BLaER1 (cell line): ENCODE results near the gene ALS2.

ENCODE experiments used
- H3K27ac ChIP-seq: shearing (Covaris generic); formaldehyde crosslinking; 2 replicates; pipeline ENCODE4 v1.8.1; 2022
- H3K27me3 ChIP-seq: shearing (Covaris generic); formaldehyde crosslinking; 2 replicates; pipeline ENCODE4 v1.8.1; 2022
- H3K36me3 ChIP-seq: shearing (Covaris generic); formaldehyde crosslinking; 2 replicates; pipeline ENCODE4 v1.8.1; 2022
- H3K4me1 ChIP-seq: shearing (Covaris generic); formaldehyde crosslinking; 2 replicates; pipeline ENCODE4 v1.8.1; 2022
- H3K4me2 ChIP-seq: shearing (Covaris generic); formaldehyde crosslinking; 2 replicates; pipeline ENCODE4 v1.8.1; 2022
- H3K4me3 ChIP-seq: shearing (Covaris generic); formaldehyde crosslinking; 2 replicates; pipeline ENCODE4 v1.8.1; 2022
- H3K9ac ChIP-seq: shearing (Covaris generic); formaldehyde crosslinking; 2 replicates; pipeline ENCODE4 v1.8.1; 2022
- H3K9me3 ChIP-seq: shearing (Covaris generic); formaldehyde crosslinking; 2 replicates; pipeline ENCODE4 v1.8.1; 2022
- H4K20me1 ChIP-seq: shearing (Covaris generic); formaldehyde crosslinking; 2 replicates; pipeline ENCODE4 v1.8.1; 2022
- Cebpa-rat ChIP-seq: shearing (Covaris generic); IDR thresholded peaks from 2 replicates; pipeline ENCODE4 v1.8.1; 2022

Gene ALS2

GRCh38 chr2:201794294-201794693 is 13.6 kb upstream of the ALS2 start:
- no peak overlapping the region for H3K4me3 ChIP-seq
- no peak overlapping the region for H3K4me2 ChIP-seq
- H3K4me1 ChIP-seq = peaks cover 11% of the 10 kb centered on the region; the same call in 1 of the 2 replicates
- H4K20me1 ChIP-seq = no peaks in the 10 kb centered on the region
- no peaks in the 10 kb centered on the region for H3K9me3 ChIP-seq
- H3K27me3 ChIP-seq = no peaks in the 10 kb centered on the region
- no peaks in the 10 kb centered on the region for H3K36me3 ChIP-seq
- no peak for TF ChIP-seq Cebpa-rat
- no peak overlapping the region for H3K9ac ChIP-seq
- no peak overlapping the region for H3K27ac ChIP-seq

GRCh38 chr2:201793631-201794030 is 12.9 kb upstream of the ALS2 start:
- Histone ChIP-seq H3K36me3 (no peaks in the 10 kb centered on the region), H3K4me1 (peaks cover 11% of the 10 kb centered on the region; the same call in 1 of the 2 replicates), H3K27me3 (no peaks in the 10 kb centered on the region), H3K4me2 (no peak overlapping the region), H4K20me1 (no peaks in the 10 kb centered on the region), H3K9ac (no peak overlapping the region), H3K9me3 (no peaks in the 10 kb centered on the region), H3K27ac (no peak overlapping the region), H3K4me3 (no peak overlapping the region)
- TF ChIP-seq Cebpa-rat = no peak

GRCh38 chr2:201790989-201791388 is 10.3 kb upstream of the ALS2 start:
- Histone ChIP-seq H3K9ac (no peak overlapping the region), H3K27ac (no peak overlapping the region)
- TF ChIP-seq Cebpa-rat = no peak

GRCh38 chr2:201790291-201790690 is 9.6 kb upstream of the ALS2 start:
- Histone ChIP-seq H3K36me3 (no peaks in the 10 kb centered on the region), H4K20me1 (no peaks in the 10 kb centered on the region), H3K4me1 (peaks cover 5% of the 10 kb centered on the region; the same call in 1 of the 2 replicates), H3K4me3 (no peak overlapping the region), H3K27me3 (no peaks in the 10 kb centered on the region), H3K9ac (no peak overlapping the region), H3K4me2 (peak overlapping the region; percentile 32), H3K9me3 (no peaks in the 10 kb centered on the region), H3K27ac (no peak overlapping the region)
- no peak for TF ChIP-seq Cebpa-rat

More at GRCh38 chr2:201790989-201791388, 10.3 kb upstream of the ALS2 start:
- H3K27me3 ChIP-seq = no peaks in the 10 kb centered on the region
- H3K4me3 ChIP-seq = no peak overlapping the region
- H4K20me1 ChIP-seq = no peaks in the 10 kb centered on the region
- H3K36me3 ChIP-seq = no peaks in the 10 kb centered on the region
- no peaks in the 10 kb centered on the region for H3K9me3 ChIP-seq
- no peak overlapping the region for H3K4me2 ChIP-seq
- H3K4me1 ChIP-seq = peaks cover 5% of the 10 kb centered on the region; the same call in 1 of the 2 replicates

GRCh38 chr2:201789395-201789794 is 8.7 kb upstream of the ALS2 start:
- no peaks in the 10 kb centered on the region for H3K9me3 ChIP-seq
- H3K27me3 ChIP-seq = no peaks in the 10 kb centered on the region
- no peak overlapping the region for H3K4me3 ChIP-seq
- TF ChIP-seq Cebpa-rat = no peak
- no peak overlapping the region for H3K27ac ChIP-seq
- H3K36me3 ChIP-seq = no peaks in the 10 kb centered on the region
- no peak overlapping the region for H3K4me2 ChIP-seq
- H3K9ac ChIP-seq = no peak overlapping the region
- H4K20me1 ChIP-seq = no peaks in the 10 kb centered on the region
- peaks cover 5% of the 10 kb centered on the region; the same call in 1 of the 2 replicates for H3K4me1 ChIP-seq

GRCh38 chr2:201788371-201788770 is 7.6 kb upstream of the ALS2 start:
- no peak overlapping the region for H3K4me3 ChIP-seq
- no peaks in the 10 kb centered on the region for H4K20me1 ChIP-seq
- no peak overlapping the region for H3K27ac ChIP-seq
- no peak for TF ChIP-seq Cebpa-rat
- no peak overlapping the region for H3K9ac ChIP-seq
- H3K4me1 ChIP-seq = peaks cover 5% of the 10 kb centered on the region; the same call in 1 of the 2 replicates
- no peaks in the 10 kb centered on the region for H3K27me3 ChIP-seq
- no peak overlapping the region for H3K4me2 ChIP-seq
- H3K36me3 ChIP-seq = no peaks in the 10 kb centered on the region
- H3K9me3 ChIP-seq = no peaks in the 10 kb centered on the region

GRCh38 chr2:201786471-201786870 is 5.7 kb upstream of the ALS2 start:
- TF ChIP-seq Cebpa-rat = no peak
- Histone ChIP-seq H3K9me3 (no peaks in the 10 kb centered on the region), H3K36me3 (no peaks in the 10 kb centered on the region), H3K27ac (no peak overlapping the region), H3K27me3 (no peaks in the 10 kb centered on the region), H3K4me3 (no peak overlapping the region), H3K4me1 (peaks cover 11% of the 10 kb centered on the region), H4K20me1 (no peaks in the 10 kb centered on the region), H3K4me2 (no peak overlapping the region), H3K9ac (no peak overlapping the region)

GRCh38 chr2:201785135-201785534 is 4.4 kb upstream of the ALS2 start:
- no peak overlapping the region for H3K4me2 ChIP-seq
- no peaks in the 10 kb centered on the region for H4K20me1 ChIP-seq
- no peak overlapping the region for H3K9ac ChIP-seq
- H3K27me3 ChIP-seq = no peaks in the 10 kb centered on the region
- H3K27ac ChIP-seq = no peak overlapping the region
- no peak overlapping the region for H3K4me3 ChIP-seq
- no peaks in the 10 kb centered on the region for H3K9me3 ChIP-seq
- TF ChIP-seq Cebpa-rat = no peak
- H3K4me1 ChIP-seq = peaks cover 7% of the 10 kb centered on the region
- no peaks in the 10 kb centered on the region for H3K36me3 ChIP-seq

- Histone ChIP-seq H3K4me2 (no peak overlapping the region), H4K20me1 (no peaks in the 10 kb centered on the region), H3K36me3 (no peaks in the 10 kb centered on the region), H3K4me1 (peaks cover 12% of the 10 kb centered on the region), H3K27me3 (no peaks in the 10 kb centered on the region), H3K4me3 (no peak overlapping the region), H3K27ac (no peak overlapping the region), H3K9ac (no peak overlapping the region), H3K9me3 (no peaks in the 10 kb centered on the region)
- TF ChIP-seq Cebpa-rat = no peak
These were observed 3.8 kb upstream of the ALS2 start for GRCh38 chr2:201784563-201784962.

GRCh38 chr2:201781557-201782051 is 871 bp upstream of the ALS2 start:
- Histone ChIP-seq H3K4me2 (peak overlapping the region; percentile 93), H3K27ac (0 out of 2 replicates have a peak overlapping the region, but pooled peaks have one; percentile 75)
- no peak for TF ChIP-seq Cebpa-rat

More at GRCh38 chr2:201781557-201782051, 871 bp upstream of the ALS2 start:
- Histone ChIP-seq H3K36me3 (no peaks in the 10 kb centered on the region), H3K9ac (peak overlapping the region; percentile 84), H4K20me1 (no peaks in the 10 kb centered on the region), H3K4me3 (peak overlapping the region; percentile 97), H3K27me3 (no peaks in the 10 kb centered on the region), H3K9me3 (no peaks in the 10 kb centered on the region), H3K4me1 (peaks cover 22% of the 10 kb centered on the region)
